Esophagus (tissue), 2 donors: ENCODE data around the gene TRPM8. TPM values are rescaled to one million over a fixed set of nuclear protein-coding genes. Genes with fewer than 3 reads are reported as not detected.

Experiments used
- H3K27ac ChIP-seq, 2 donors: one replicate each; pipeline ENCODE4 v1.5.1; 2013; ENCODE audit warnings: low read depth in 2 of 2, mild to moderate bottlenecking in 2 of 2, inconsistent platforms in 1 of 2, low read length in 1 of 2, moderate library complexity in 1 of 2
- H3K27me3 ChIP-seq, 2 donors: one replicate each; pipeline ENCODE4 v1.6.1; 2013; ENCODE audit warnings: low read length in 2 of 2, control low read depth in 1 of 2, mild to moderate bottlenecking in 1 of 2; ENCODE audit not compliant: insufficient read depth in 2 of 2, control insufficient read depth in 1 of 2
- H3K36me3 ChIP-seq, 2 donors: one replicate each; pipeline ENCODE4 v1.6.1; 2013; ENCODE audit warnings: low read length in 1 of 2; ENCODE audit not compliant: control insufficient read depth in 2 of 2, insufficient read depth in 2 of 2
- H3K4me1 ChIP-seq, 2 donors: one replicate each; pipeline ENCODE4 v1.6.1; 2013; ENCODE audit warnings: low read length in 1 of 2; ENCODE audit not compliant: control insufficient read depth in 2 of 2, insufficient read depth in 2 of 2
- H3K4me3 ChIP-seq, 2 donors: one replicate each; pipeline ENCODE4 v1.5.1; 2013; ENCODE audit warnings: low read length in 2 of 2, mild to moderate bottlenecking in 2 of 2, low read depth in 1 of 2, moderate library complexity in 1 of 2
- H3K9me3 ChIP-seq, 2 donors: one replicate each; pipeline ENCODE4 v1.6.1; 2013; ENCODE audit warnings: mild to moderate bottlenecking in 2 of 2, low read depth in 1 of 2, low read length in 1 of 2, moderate library complexity in 1 of 2; ENCODE audit not compliant: control insufficient read depth in 2 of 2, insufficient read depth in 1 of 2
- WGBS, 2 donors: extraction: QIAGEN DNeasy Blood & Tissue Kit; methylation state at CpG; one replicate each; pipeline ENCODE4 v1.1.7; 2013; 5-methylcytosine and 5-hydroxymethylcytosine counted together
- polyA plus RNA-seq, 2 donors: library from polyadenylated mRNA; stranded (reverse); fragments of 200-250 nt; gene quantifications; one replicate each; pipeline ENCODE4 v1.2.3, GENCODE V29; 2013
- donor health status: healthy with polysubstance abuse.
- donor health status: Bipolar disorder and iron deficiency.

The TRPM8 gene
- polyA plus RNA-seq, 2 donors, result not detected

GRCh38 chr2:234025891-234026401 is 108.8 kb downstream of the TRPM8 start:
- 34 to 37% methylated on average over 5 of the region's 5 CpGs for WGBS, 2 donors

GRCh38 chr2:234026693-234027254 is 109.6 kb downstream of the TRPM8 start:
- peaks cover 3 to 6% of the 10 kb centered on the region in 2 donors for H3K9me3 ChIP-seq
- no peak overlapping the region for H3K4me3 ChIP-seq
- H3K27ac ChIP-seq, result no peak overlapping the region
- no peaks in the 10 kb centered on the region for H3K27me3 ChIP-seq
- 81 to 87% methylated on average over 6 to 10 of the region's 10 CpGs for WGBS, 2 donors
- no peaks in the 10 kb centered on the region for H3K4me1 ChIP-seq
- no peaks in the 10 kb centered on the region for H3K36me3 ChIP-seq

More at GRCh38 chr2:234025891-234026401, 108.8 kb downstream of the TRPM8 start:
- no peaks in the 10 kb centered on the region for H3K4me1 ChIP-seq
- no peaks in the 10 kb centered on the region for H3K36me3 ChIP-seq
- no peak overlapping the region for H3K27ac ChIP-seq
- no peaks in the 10 kb centered on the region for H3K27me3 ChIP-seq
- H3K9me3 ChIP-seq, result peaks cover 3 to 6% of the 10 kb centered on the region in 2 donors
- peak overlapping the region in 1 of 2 donors; percentile 9 for H3K4me3 ChIP-seq

GRCh38 chr2:234027641-234028040 is 110.5 kb downstream of the TRPM8 start:
- H3K4me1 ChIP-seq, result no peaks in the 10 kb centered on the region
- H3K27me3 ChIP-seq, result no peaks in the 10 kb centered on the region
- H3K4me3 ChIP-seq, result no peak overlapping the region
- H3K9me3 ChIP-seq, result peaks cover 3 to 6% of the 10 kb centered on the region in 2 donors
- H3K27ac ChIP-seq, result no peak overlapping the region
- no peaks in the 10 kb centered on the region for H3K36me3 ChIP-seq
- WGBS, 2 donors, result 82 to 90% methylated on average over 1 of the region's 1 CpG

DNA sequence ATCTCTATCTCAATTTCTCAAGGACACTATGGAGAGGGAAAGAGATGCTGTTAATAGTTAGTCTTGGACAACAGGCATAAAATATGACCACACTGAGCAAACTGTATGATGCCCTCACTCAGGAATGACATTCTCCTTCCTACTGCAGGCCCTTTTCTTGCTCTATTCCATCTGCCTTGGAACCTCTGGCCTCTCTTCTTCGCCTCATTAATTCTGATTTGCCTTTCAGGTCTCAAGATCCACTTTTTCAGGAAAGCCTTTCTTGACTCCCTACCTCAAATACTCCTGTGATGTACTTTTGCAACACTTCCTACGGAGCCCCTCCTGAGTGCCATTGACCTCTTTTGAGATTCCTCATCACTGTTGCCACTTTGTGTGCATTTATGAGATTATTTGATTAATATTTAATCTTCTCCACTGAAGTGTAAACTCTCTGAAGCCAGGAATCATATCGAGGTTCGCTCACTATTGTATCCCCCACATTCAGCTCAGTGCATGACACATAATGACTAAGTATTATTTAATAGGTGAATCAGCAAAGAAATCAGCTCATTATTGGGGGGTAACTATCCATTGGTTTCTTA is 112.1 kb downstream of the TRPM8 start:
- Histone ChIP-seq H3K4me1 (no peaks in the 10 kb centered on the region), H3K4me3 (no peak overlapping the region), H3K36me3 (no peaks in the 10 kb centered on the region), H3K27me3 (no peaks in the 10 kb centered on the region), H3K9me3 (peaks cover 0 to under 1% of the 10 kb centered on the region in 2 donors), H3K27ac (no peak overlapping the region)
- 63 to 73% methylated on average over 4 of the region's 4 CpGs for WGBS, 2 donors

- Histone ChIP-seq H3K4me1 (peaks cover 0 to 2% of the 10 kb centered on the region in 2 donors), H3K27me3 (no peaks in the 10 kb centered on the region), H3K9me3 (peaks cover 6 to 9% of the 10 kb centered on the region in 2 donors), H3K36me3 (no peaks in the 10 kb centered on the region), H3K27ac (no peak overlapping the region), H3K4me3 (no peak overlapping the region)
- 52 to 67% methylated on average over 2 of the region's 2 CpGs for WGBS, 2 donors
Measured at GRCh38 chr2:234031207-234031606, 114.0 kb downstream of the TRPM8 start.

- Histone ChIP-seq H3K4me1 (peaks cover 0 to 2% of the 10 kb centered on the region in 2 donors), H3K4me3 (no peak overlapping the region), H3K27me3 (no peaks in the 10 kb centered on the region), H3K9me3 (peaks cover 6 to 9% of the 10 kb centered on the region in 2 donors), H3K27ac (no peak overlapping the region), H3K36me3 (no peaks in the 10 kb centered on the region)
- WGBS, 2 donors, result 70 to 72% methylated on average over 1 of the region's 1 CpG
Measured at GRCh38 chr2:234032279-234032856, 115.2 kb downstream of the TRPM8 start.

- Histone ChIP-seq H3K9me3 (peaks cover 6 to 9% of the 10 kb centered on the region in 2 donors), H3K36me3 (no peaks in the 10 kb centered on the region), H3K27me3 (no peaks in the 10 kb centered on the region), H3K27ac (no peak overlapping the region), H3K4me1 (peaks cover 0 to 2% of the 10 kb centered on the region in 2 donors), H3K4me3 (no peak overlapping the region)
- 66 to 68% methylated on average over 3 of the region's 3 CpGs for WGBS, 2 donors
Measured at GRCh38 chr2:234033174-234033573, 116.0 kb downstream of the TRPM8 start.

- Histone ChIP-seq H3K4me1 (peaks cover 0 to 2% of the 10 kb centered on the region in 2 donors), H3K27ac (no peak overlapping the region), H3K36me3 (no peaks in the 10 kb centered on the region), H3K9me3 (peaks cover 6 to 9% of the 10 kb centered on the region in 2 donors), H3K4me3 (no peak overlapping the region), H3K27me3 (no peaks in the 10 kb centered on the region)
- 94 to 97% methylated on average over 2 of the region's 2 CpGs for WGBS, 2 donors
Measured at GRCh38 chr2:234033885-234034284, 116.7 kb downstream of the TRPM8 start.

GRCh38 chr2:234038076-234038802 is 121.1 kb downstream of the TRPM8 start:
- Histone ChIP-seq H3K27me3 (no peaks in the 10 kb centered on the region), H3K4me3 (no peak overlapping the region), H3K4me1 (peaks cover 0 to 2% of the 10 kb centered on the region in 2 donors), H3K27ac (no peak overlapping the region), H3K36me3 (no peaks in the 10 kb centered on the region), H3K9me3 (peaks cover 6 to 9% of the 10 kb centered on the region in 2 donors)
- 74 to 78% methylated on average over 2 of the region's 2 CpGs for WGBS, 2 donors
